ENCODE results near the gene FHIT.

Gene FHIT

DNA sequence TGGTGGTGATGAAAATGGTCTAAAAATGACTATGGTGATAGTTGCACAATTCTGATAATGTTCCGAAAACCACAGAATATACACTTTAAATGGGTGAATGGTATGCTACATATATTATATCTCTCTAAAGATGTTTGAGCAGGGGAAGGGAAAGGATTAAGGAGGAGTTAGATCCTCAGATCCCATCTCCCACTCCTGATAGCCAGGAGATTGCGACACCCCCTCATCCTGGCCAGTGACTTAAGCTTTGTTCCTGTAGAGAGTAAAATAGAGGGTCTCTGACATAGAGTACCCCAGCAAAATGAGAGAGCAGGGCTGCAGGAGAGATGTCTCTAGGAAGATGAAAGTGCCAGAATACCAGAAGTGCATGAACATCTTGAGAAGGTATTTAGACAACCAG, 984.8 kb downstream of the FHIT start:
- H3K4me1 ChIP-seq (ENCODE audit: insufficient read depth, low read length) = no peaks in the 10 kb centered on the region
- H3K36me3 ChIP-seq (ENCODE audit: insufficient read depth, low read length) = no peaks in the 10 kb centered on the region
- no peaks in the 10 kb centered on the region for H3K9me3 ChIP-seq (ENCODE audit: low read length)
- H3K27me3 ChIP-seq (ENCODE audit: control insufficient read depth in 1 of 2, insufficient read depth in 2 of 2, low read length in 2 of 2) = no peaks in the 10 kb centered on the region
- no peak overlapping the region for H3K27ac ChIP-seq (ENCODE audit: low read depth, low read length)
- H3K4me3 ChIP-seq (ENCODE audit: low read depth in 1 of 2, low read length in 2 of 2) = no peak overlapping the region
- H3K9ac ChIP-seq (ENCODE audit: low read length) = no peak overlapping the region

DNA sequence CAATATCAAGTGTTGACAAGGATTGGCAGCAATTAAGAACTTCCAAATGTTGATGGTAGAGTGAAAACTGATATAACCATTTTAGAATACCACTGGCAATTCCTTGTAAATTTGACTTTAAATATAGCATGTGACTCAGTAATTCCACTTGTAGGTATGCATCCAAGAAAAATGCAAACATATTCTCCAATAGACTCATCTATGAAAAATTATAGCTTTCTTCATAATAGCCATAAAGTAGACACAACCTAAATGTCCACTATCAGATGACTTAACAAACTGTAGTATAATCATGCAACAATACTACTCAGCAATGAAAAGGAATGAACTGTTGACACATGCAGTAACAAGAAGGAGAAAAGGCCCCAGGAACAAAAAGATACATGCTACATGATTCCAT, 988.1 kb downstream of the FHIT start:
- no peak overlapping the region for H3K9ac ChIP-seq (ENCODE audit: low read length)
- no peaks in the 10 kb centered on the region for H3K4me1 ChIP-seq (ENCODE audit: insufficient read depth, low read length)
- no peaks in the 10 kb centered on the region for H3K36me3 ChIP-seq (ENCODE audit: insufficient read depth, low read length)
- no peak overlapping the region for H3K27ac ChIP-seq (ENCODE audit: low read depth, low read length)
- no peak overlapping the region for H3K4me3 ChIP-seq (ENCODE audit: low read depth in 1 of 2, low read length in 2 of 2)
- H3K27me3 ChIP-seq (ENCODE audit: control insufficient read depth in 1 of 2, insufficient read depth in 2 of 2, low read length in 2 of 2) = no peaks in the 10 kb centered on the region
- H3K9me3 ChIP-seq (ENCODE audit: low read length) = no peaks in the 10 kb centered on the region

DNA sequence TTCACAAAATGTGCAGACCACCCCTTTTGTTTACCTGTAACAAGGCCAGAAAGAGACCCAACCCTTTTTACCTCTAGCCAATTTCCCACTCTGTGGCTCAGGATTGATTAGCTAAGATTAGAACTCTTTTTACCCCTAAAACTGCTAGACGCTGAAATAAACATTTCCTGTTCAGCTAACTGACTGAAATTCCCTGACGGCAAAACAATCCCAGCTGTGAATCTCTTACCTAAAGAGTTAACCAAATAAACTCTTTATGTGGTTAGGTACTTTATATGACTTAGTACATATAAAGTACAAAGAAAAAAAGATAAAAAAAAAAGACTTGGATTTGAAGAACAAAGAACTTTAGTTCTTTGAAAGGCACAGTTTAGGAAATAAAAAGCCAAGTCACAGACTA, 988.7 kb downstream of the FHIT start:
- Histone ChIP-seq H3K9ac (ENCODE audit: low read length) (no peak overlapping the region), H3K27me3 (ENCODE audit: control insufficient read depth in 1 of 2, insufficient read depth in 2 of 2, low read length in 2 of 2) (no peaks in the 10 kb centered on the region)

DNA sequence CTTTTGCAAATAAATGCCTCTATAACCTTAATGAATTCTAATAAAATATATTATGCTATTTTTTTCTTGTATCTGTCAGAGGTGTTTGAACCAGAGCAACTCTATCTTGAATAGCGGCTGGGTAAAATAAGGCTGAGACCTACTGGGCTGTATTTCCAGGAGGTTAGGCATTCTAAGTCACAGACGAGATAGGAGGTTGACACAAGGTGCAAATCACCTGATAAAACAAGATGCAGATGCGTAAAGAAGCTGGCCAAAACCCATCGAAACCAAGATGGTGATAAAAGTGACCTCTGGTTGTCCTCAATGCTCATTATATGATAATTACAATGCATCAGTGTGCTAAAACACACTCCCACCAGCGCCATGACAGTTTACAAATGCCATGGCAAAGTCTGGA, 990.7 kb downstream of the FHIT start:
- Histone ChIP-seq H3K27ac (ENCODE audit: low read depth, low read length) (no peak overlapping the region), H3K36me3 (ENCODE audit: insufficient read depth, low read length) (no peaks in the 10 kb centered on the region)

More for the DNA sequence above, 988.7 kb downstream of the FHIT start:
- no peaks in the 10 kb centered on the region for H3K4me1 ChIP-seq (ENCODE audit: insufficient read depth, low read length)
- no peaks in the 10 kb centered on the region for H3K9me3 ChIP-seq (ENCODE audit: low read length)
- H3K4me3 ChIP-seq (ENCODE audit: low read depth in 1 of 2, low read length in 2 of 2) = no peak overlapping the region
- H3K36me3 ChIP-seq (ENCODE audit: insufficient read depth, low read length) = no peaks in the 10 kb centered on the region
- no peak overlapping the region for H3K27ac ChIP-seq (ENCODE audit: low read depth, low read length)

DNA sequence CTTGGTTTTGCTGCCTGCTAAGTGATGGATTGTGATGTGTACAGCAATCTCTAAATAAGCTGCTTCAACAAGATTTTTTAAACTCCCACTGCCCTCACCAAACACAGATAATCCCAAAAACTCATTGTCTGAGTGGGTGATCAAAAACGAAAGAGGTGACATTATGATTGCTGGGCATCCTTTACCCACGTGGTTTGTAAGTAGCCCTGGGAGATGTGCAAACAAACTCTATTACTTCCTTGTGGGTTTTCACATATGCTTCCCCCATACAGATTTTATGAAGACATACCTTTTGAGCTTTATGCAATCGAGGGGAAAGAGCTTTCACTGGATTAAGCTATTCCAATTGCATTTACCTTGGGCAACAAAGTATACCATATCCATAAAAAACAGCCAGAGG, 1000.4 kb downstream of the FHIT start:
- Histone ChIP-seq H3K4me3 (ENCODE audit: low read depth in 1 of 2, low read length in 2 of 2) (no peak overlapping the region), H3K27me3 (ENCODE audit: control insufficient read depth in 1 of 2, insufficient read depth in 2 of 2, low read length in 2 of 2) (no peaks in the 10 kb centered on the region), H3K9ac (ENCODE audit: low read length) (no peak overlapping the region), H3K36me3 (ENCODE audit: insufficient read depth, low read length) (no peaks in the 10 kb centered on the region), H3K4me1 (ENCODE audit: insufficient read depth, low read length) (no peaks in the 10 kb centered on the region), H3K9me3 (ENCODE audit: low read length) (no peaks in the 10 kb centered on the region), H3K27ac (ENCODE audit: low read depth, low read length) (no peak overlapping the region)

More for the DNA sequence above, 990.7 kb downstream of the FHIT start:
- Histone ChIP-seq H3K9me3 (ENCODE audit: low read length) (no peaks in the 10 kb centered on the region), H3K9ac (ENCODE audit: low read length) (no peak overlapping the region), H3K4me3 (ENCODE audit: low read depth in 1 of 2, low read length in 2 of 2) (no peak overlapping the region), H3K27me3 (ENCODE audit: control insufficient read depth in 1 of 2, insufficient read depth in 2 of 2, low read length in 2 of 2) (no peaks in the 10 kb centered on the region), H3K4me1 (ENCODE audit: insufficient read depth, low read length) (no peaks in the 10 kb centered on the region)

DNA sequence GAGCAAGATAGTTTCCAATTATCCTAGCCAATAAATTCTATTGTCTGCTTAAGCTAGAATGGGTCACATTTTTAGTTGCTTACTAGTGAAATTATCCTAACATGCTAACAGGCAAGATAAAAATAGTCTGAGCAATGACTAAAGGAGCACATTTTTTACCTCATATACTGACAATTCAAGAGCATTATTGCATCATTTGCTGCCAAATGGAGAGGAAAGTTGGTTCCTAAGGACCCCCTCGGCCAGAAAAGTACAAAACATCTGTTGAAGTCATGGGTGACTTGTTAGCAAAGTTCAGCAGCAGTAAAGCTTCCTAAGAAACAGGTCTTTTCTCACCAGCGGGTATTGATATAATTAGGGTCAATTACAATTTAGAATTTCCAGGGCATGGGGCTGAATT, 1001.0 kb downstream of the FHIT start:
- no peaks in the 10 kb centered on the region for H3K36me3 ChIP-seq (ENCODE audit: insufficient read depth, low read length)
- no peak overlapping the region for H3K27ac ChIP-seq (ENCODE audit: low read depth, low read length)
- no peaks in the 10 kb centered on the region for H3K9me3 ChIP-seq (ENCODE audit: low read length)
- no peak overlapping the region for H3K9ac ChIP-seq (ENCODE audit: low read length)
- no peak overlapping the region for H3K4me3 ChIP-seq (ENCODE audit: low read depth in 1 of 2, low read length in 2 of 2)
- no peaks in the 10 kb centered on the region for H3K27me3 ChIP-seq (ENCODE audit: control insufficient read depth in 1 of 2, insufficient read depth in 2 of 2, low read length in 2 of 2)
- H3K4me1 ChIP-seq (ENCODE audit: insufficient read depth, low read length) = no peaks in the 10 kb centered on the region

DNA sequence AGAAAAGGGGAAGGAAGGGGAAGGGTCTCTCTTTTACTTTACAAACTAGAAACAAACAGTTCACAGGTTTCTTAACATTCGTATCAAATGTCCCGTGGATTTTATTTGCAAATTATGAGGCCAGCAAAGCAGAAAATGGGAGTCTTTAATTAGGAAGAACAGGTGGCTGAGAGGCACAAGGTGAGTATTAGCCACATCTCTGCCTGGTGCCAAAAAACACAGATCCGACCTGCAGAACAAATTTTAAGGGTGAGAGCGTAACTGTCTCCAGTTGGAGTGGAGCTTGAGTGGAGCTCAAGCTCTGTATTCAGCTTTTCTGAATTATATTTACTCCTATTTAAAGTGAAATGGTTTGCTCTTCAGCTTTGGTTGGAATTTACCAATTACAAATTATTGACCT, 1004.9 kb downstream of the FHIT start:
- Histone ChIP-seq H3K9me3 (ENCODE audit: low read length) (no peaks in the 10 kb centered on the region), H3K4me1 (ENCODE audit: insufficient read depth, low read length) (no peaks in the 10 kb centered on the region), H3K9ac (ENCODE audit: low read length) (no peak overlapping the region), H3K27me3 (ENCODE audit: control insufficient read depth in 1 of 2, insufficient read depth in 2 of 2, low read length in 2 of 2) (no peaks in the 10 kb centered on the region), H3K27ac (ENCODE audit: low read depth, low read length) (no peak overlapping the region), H3K36me3 (ENCODE audit: insufficient read depth, low read length) (no peaks in the 10 kb centered on the region), H3K4me3 (ENCODE audit: low read depth in 1 of 2, low read length in 2 of 2) (no peak overlapping the region)

DNA sequence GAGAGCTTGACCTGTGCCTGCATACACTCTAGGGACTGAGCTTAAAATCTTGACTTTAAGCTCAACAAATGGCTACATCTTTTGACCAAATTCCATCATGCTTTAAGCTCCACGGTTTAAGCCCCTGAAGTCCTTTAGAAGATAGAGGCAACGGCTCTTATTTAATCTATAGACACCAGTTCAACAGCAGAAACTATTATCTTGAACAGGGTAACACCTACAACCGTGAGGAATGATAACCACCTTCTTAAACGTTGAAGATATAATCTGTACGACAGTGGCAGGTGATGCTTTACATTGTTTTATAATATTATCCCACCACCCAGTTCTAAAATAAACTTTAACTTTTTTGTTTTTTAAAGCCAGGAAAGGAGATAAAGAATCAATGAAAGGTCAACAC, 1007.8 kb downstream of the FHIT start:
- no peak overlapping the region for H3K27ac ChIP-seq (ENCODE audit: low read depth, low read length)
- H3K4me3 ChIP-seq (ENCODE audit: low read depth in 1 of 2, low read length in 2 of 2) = no peak overlapping the region
- H3K27me3 ChIP-seq (ENCODE audit: control insufficient read depth in 1 of 2, insufficient read depth in 2 of 2, low read length in 2 of 2) = no peaks in the 10 kb centered on the region
- H3K36me3 ChIP-seq (ENCODE audit: insufficient read depth, low read length) = no peaks in the 10 kb centered on the region
- H3K9ac ChIP-seq (ENCODE audit: low read length) = no peak overlapping the region
- H3K4me1 ChIP-seq (ENCODE audit: insufficient read depth, low read length) = no peaks in the 10 kb centered on the region
- no peaks in the 10 kb centered on the region for H3K9me3 ChIP-seq (ENCODE audit: low read length)

DNA sequence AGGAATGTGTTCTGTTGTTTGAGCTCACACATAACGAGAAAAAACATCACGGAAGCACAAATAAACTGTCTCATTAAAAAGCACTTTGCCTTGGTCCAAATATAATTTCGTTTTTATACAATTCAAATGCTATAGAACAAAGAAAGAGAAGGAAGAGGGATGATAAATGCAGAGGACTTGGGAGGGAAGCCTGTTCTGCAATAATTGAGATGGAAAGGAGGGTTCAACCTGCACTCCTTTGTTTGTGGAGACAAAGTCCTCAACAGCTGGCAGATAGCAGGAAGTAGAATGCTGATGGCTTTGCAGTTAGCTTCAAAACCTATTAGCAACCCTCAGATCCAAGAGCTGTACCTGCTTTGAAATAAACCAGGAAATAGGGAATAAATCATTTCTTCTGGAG, 1010.8 kb downstream of the FHIT start:
- H3K4me1 ChIP-seq (ENCODE audit: insufficient read depth, low read length) = no peaks in the 10 kb centered on the region
- no peak overlapping the region for H3K27ac ChIP-seq (ENCODE audit: low read depth, low read length)

DNA sequence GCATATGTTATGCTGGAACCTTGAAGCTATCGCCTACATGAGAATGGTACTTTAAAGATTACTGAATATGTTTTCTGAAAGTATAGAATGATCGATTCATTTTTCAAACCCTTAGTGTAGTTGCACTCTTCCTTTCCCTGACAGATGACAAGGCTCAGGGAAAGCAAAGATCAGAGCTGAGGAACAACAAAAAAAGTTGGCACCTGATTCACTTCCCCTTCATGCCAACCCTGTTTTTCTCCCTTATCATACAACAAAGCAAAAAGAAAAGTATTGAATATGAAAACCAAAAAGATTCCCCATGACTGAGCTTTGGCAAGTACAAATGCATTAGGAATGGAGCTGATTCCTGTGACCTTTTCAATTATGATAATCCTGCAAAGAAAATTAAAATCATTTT, 1012.7 kb downstream of the FHIT start:
- no peak overlapping the region for H3K9ac ChIP-seq (ENCODE audit: low read length)
- no peak overlapping the region for H3K27ac ChIP-seq (ENCODE audit: low read depth, low read length)
- H3K4me1 ChIP-seq (ENCODE audit: insufficient read depth, low read length) = no peaks in the 10 kb centered on the region
- H3K36me3 ChIP-seq (ENCODE audit: insufficient read depth, low read length) = no peaks in the 10 kb centered on the region
- no peaks in the 10 kb centered on the region for H3K27me3 ChIP-seq (ENCODE audit: control insufficient read depth in 1 of 2, insufficient read depth in 2 of 2, low read length in 2 of 2)
- no peak overlapping the region for H3K4me3 ChIP-seq (ENCODE audit: low read depth in 1 of 2, low read length in 2 of 2)
- no peaks in the 10 kb centered on the region for H3K9me3 ChIP-seq (ENCODE audit: low read length)

More for the DNA sequence above, 1010.8 kb downstream of the FHIT start:
- H3K9me3 ChIP-seq (ENCODE audit: low read length) = no peaks in the 10 kb centered on the region
- no peak overlapping the region for H3K4me3 ChIP-seq (ENCODE audit: low read depth in 1 of 2, low read length in 2 of 2)
- H3K36me3 ChIP-seq (ENCODE audit: insufficient read depth, low read length) = no peaks in the 10 kb centered on the region
- H3K9ac ChIP-seq (ENCODE audit: low read length) = no peak overlapping the region
- no peaks in the 10 kb centered on the region for H3K27me3 ChIP-seq (ENCODE audit: control insufficient read depth in 1 of 2, insufficient read depth in 2 of 2, low read length in 2 of 2)

DNA sequence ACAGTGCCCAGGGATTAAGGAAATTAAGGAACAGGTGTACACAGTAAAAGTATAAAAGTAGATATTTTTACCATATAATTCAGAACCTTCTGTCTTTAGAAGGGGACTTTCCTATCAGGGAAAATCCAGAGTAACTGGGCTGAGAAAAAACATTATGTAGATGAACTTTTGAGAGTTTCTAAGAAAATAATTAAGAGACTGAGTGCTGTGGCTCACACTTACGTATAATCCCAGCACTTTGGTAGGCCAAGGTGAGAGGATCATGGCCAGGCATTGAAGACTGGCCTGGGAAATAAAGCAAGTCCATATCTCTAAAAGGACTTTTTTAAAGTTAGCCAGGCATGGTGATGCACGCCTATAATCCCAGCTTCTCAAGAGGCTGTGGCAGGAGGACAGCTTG, 1021.8 kb downstream of the FHIT start:
- Histone ChIP-seq H3K4me1 (ENCODE audit: insufficient read depth, low read length) (no peaks in the 10 kb centered on the region), H3K9me3 (ENCODE audit: low read length) (no peaks in the 10 kb centered on the region), H3K36me3 (ENCODE audit: insufficient read depth, low read length) (no peaks in the 10 kb centered on the region), H3K4me3 (ENCODE audit: low read depth in 1 of 2, low read length in 2 of 2) (no peak overlapping the region), H3K27me3 (ENCODE audit: control insufficient read depth in 1 of 2, insufficient read depth in 2 of 2, low read length in 2 of 2) (no peaks in the 10 kb centered on the region), H3K27ac (ENCODE audit: low read depth, low read length) (no peak overlapping the region), H3K9ac (ENCODE audit: low read length) (no peak overlapping the region)

DNA sequence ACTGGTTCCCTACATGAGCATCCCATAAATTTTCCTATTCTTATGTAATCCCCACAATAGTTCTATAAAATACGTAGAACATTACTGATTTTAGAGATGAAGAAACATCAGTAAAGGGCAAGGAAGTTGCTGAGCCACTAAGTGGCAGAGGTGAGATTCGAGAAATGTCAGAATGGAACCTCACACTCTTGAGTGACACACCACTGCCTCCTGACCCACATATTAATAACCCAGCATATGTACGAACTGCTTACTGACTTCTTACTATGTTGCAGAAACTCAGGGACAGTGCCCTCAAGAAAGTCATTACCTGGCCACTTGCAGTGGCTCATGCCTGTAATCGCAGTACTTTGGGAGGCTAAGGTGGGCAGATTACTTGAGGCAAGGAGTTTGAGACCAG, 1022.4 kb downstream of the FHIT start:
- Histone ChIP-seq H3K4me1 (ENCODE audit: insufficient read depth, low read length) (no peaks in the 10 kb centered on the region), H3K9ac (ENCODE audit: low read length) (no peak overlapping the region), H3K4me3 (ENCODE audit: low read depth in 1 of 2, low read length in 2 of 2) (no peak overlapping the region), H3K27me3 (ENCODE audit: control insufficient read depth in 1 of 2, insufficient read depth in 2 of 2, low read length in 2 of 2) (no peaks in the 10 kb centered on the region), H3K36me3 (ENCODE audit: insufficient read depth, low read length) (no peaks in the 10 kb centered on the region), H3K9me3 (ENCODE audit: low read length) (no peaks in the 10 kb centered on the region), H3K27ac (ENCODE audit: low read depth, low read length) (no peak overlapping the region)
